Dermis blood vessel endothelial cell (primary cell): ENCODE results near the gene PTPRE. TPM values are rescaled to one million over a fixed set of nuclear protein-coding genes. Genes with fewer than 3 reads are reported as not detected.

Experiments
- DNase-seq: peaks from one replicate; pipeline ENCODE4 v3.0.0; 2010
- total RNA-seq: library from RNA; depleted of rRNA; stranded (reverse); fragments of >200 nt; gene quantifications from 2 replicates; pipeline ENCODE4 v1.2.3, GENCODE V29; 2014

PTPRE gene, protein sequence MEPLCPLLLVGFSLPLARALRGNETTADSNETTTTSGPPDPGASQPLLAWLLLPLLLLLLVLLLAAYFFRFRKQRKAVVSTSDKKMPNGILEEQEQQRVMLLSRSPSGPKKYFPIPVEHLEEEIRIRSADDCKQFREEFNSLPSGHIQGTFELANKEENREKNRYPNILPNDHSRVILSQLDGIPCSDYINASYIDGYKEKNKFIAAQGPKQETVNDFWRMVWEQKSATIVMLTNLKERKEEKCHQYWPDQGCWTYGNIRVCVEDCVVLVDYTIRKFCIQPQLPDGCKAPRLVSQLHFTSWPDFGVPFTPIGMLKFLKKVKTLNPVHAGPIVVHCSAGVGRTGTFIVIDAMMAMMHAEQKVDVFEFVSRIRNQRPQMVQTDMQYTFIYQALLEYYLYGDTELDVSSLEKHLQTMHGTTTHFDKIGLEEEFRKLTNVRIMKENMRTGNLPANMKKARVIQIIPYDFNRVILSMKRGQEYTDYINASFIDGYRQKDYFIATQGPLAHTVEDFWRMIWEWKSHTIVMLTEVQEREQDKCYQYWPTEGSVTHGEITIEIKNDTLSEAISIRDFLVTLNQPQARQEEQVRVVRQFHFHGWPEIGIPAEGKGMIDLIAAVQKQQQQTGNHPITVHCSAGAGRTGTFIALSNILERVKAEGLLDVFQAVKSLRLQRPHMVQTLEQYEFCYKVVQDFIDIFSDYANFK
- total RNA-seq: 178 and 216 TPM in 2 replicates

DNA sequence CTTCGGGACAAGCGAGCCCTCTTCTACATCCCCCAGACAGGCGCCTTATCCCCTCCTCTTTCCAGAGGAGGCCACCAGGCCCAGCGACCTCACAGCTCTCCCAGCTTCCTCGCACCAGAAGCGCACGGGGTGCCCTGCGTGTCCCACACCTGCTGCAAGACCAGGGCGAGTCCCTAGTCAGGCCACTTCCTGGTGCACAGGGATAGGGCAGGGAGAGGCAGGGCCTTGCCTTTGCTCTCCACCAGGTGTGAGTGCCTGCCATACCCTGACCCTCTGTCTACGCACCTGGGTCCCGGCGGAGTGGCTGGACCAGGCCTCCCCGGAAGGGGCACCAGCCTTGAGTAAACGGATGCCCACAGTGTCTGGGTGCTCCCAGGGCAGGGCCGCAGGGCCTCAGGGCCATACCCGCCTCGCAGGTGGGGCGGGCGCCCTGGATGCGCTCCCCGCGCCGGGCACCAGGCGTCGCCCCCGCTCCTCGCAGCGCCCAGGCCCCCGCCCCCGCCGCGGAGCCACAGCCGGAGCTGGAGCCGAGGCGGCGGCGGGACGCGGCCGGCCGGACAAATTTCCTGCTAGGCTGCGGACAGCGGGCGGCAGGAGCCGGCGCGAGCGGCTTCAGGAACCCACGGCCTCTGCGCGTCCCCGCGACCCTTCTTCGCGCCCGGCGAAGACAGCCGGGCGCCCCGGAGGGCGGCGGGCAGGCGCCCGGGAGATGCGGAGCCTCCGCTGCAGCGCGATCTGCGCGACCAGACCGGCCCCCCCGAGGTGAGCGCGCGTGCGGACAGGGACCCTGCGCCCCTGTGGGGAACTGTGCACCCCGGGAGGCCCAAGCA, at the start of gene PTPRE:
PTPRE (plus strand) TSS at position 556 of the 830 bp plus-strand sequence. CDS start 133,779 bp downstream, outside the sequence.
- peak; percentile 88 for DNase-seq

DNA sequence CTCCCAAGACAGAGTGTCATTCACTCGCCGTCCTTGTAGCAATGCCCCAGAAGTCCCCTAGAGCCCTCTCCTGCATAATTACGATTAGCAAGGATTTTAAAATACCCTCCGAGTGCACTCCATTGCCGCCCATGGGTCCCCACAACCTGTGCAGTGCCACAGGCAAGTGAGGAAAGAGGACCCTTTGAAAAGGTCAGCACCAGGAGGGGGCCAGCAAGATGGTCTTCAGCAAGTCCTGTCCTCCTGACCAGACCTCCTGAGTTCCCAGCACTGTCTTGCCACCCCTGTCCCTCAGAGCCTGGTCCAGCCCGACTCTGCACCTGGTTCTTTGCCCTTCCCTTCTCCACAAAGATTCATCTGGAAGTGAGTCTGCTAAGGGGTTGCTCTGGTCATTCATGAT, 46.3 kb upstream of the PTPRE start:
- no peak for DNase-seq

DNA sequence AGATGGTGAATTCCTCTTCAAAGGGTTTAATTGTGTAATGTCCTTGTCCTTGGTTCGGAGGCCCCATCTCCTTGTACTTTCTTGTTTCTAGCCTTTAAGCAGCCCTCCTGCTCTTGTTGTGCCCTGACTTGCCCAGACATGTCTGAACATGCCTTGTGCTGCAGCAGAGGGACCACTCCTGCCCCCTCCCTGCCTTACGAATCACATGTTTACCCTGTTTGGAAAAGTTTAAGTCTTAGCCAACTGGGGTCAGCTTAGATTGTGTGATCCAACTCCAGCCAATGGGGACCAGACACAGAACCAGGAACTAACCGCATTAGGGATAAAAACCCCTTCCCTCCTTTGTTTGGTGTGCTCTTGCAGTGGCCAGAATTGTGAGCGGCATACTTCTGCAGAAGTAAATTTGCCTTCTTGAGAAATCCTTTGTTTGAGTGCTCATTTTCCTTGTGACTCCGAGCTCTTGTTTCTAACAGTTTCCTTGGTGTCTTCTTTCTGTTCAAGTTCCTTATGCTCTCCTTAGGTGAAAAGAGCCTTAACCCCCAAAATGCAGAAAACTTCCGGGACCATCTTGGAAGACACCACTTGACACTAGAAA, 43.6 kb upstream of the PTPRE start:
- no peak for DNase-seq

DNA sequence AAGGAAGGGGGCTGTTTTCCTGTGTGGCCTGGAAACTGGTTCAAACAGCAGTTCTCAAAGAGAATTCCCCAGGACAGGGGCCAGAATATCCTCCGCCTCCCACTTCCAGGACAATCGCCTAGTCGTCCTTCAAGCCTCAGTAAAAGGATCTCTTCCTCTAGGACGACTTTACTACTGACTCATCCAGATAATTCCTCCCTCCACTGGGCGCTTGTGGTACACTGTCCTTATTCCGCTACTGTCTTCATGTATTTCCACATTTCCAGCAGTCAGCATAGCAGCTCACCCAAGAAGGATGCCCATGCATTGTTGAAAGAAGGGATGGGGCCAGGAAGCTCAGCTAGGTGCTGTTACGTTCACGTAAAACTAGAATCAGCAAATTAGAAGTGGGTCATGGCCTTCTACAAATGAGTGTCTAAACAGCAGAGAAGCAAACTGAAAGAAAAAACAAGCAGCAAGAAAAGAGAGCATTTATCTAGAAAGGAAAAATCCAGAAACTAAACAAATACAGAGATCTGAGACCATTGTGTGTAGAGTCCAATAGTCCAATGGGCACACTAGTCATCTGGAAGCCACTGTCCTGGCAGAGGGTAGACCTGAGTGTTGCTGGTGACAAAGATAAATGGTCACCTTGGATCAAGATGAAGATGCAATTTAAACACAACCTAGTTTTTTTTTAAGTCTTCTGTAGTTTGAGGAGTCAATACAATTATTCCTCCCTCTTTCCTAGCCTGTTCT, 40.5 kb upstream of the PTPRE start:
- DNase-seq: no peak

DNA sequence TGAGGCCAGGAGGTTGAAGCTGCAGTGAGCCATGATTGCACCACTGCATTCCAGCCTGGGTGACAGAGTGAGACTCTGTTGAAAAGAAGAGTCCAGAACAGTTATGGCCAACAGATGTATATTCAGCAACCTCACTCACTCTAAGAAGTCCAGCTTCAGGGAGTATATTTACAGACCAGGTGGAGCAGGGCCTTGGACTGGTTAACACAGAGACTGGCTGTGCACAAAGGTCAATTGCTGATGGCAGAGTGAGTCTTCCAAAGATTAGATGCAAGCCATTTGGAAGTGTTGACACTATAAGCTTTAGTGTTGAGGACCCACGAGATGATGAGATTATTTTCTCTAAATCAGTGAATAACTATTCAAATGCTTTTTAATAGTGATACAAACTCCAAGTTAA, 39.1 kb upstream of the PTPRE start:
- DNase-seq: no peak

DNA sequence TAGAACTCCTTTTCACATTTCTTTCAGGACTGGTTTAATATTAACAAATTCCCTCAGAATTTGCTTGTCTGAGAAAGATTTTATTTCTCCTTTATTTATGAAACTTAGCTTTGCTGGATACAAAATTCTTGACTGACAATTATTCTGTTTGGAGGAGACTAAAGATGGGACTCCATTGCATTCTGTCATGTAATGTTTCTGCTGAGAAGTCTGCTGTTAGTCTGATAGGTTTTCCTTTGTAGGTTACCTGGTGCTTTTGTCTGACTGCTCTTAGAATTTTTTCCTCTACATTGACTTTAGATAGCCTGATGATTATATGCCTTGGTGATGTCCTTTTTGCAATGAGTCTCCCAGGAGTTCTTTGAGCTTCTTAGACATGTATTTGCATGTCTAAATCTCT, 37.6 kb upstream of the PTPRE start:
- DNase-seq: no peak

DNA sequence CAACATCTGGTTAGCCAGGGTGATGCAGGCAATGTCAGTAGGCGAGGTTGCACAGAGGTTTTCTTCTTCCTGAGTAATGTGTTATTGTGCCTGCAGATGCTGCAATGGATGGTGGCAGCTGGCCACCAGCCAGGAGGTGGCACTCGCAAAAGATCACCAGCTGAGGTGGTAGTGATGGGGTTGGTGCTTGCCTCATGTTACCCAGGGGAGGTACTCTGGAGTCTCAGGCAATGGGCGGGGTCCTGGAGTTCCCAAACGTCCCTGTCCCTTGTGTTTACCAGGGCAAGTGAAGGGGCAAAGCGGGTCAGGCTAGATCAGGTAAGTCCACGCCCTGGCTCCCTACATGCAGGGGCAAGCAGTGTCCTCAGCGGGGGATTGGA, 35.3 kb upstream of the PTPRE start:
- no peak for DNase-seq

DNA sequence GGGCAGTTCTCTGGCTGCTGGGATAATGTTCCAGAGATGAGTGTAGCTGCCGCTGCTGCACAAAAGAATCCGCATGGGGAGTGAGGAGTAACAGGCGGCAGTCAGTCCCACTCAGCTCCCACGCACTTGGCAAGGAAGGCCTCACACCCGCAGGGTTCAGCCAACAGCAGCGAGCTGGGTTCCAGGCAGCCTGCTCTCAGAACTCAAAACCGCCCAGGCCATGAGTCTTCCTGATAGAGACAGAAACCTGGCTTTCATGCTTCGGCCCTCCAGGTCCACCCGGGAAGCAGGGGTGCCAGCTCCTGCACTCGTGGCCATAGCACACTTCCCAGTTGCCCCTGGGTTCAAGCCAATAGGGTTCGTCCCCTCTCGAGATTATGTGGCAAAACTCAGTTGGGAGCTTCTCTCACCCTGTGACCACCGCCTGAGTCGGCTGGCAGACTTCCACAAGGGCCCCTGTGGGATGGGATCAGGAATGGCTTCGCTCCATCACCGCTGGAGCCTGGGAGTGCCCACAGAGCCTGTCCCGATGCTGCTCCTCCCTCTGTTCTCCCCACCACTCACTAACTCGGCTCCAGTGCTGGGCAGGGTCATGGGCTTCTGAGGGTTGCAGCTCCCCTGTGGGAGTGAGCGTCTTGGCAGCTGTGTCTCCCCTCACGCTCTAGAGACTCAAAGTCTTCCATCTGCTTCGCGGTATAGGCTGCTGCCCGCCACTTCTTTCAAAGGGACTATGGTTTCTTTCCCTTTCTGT, 34.7 kb upstream of the PTPRE start:
- peak; percentile 30 for DNase-seq

DNA sequence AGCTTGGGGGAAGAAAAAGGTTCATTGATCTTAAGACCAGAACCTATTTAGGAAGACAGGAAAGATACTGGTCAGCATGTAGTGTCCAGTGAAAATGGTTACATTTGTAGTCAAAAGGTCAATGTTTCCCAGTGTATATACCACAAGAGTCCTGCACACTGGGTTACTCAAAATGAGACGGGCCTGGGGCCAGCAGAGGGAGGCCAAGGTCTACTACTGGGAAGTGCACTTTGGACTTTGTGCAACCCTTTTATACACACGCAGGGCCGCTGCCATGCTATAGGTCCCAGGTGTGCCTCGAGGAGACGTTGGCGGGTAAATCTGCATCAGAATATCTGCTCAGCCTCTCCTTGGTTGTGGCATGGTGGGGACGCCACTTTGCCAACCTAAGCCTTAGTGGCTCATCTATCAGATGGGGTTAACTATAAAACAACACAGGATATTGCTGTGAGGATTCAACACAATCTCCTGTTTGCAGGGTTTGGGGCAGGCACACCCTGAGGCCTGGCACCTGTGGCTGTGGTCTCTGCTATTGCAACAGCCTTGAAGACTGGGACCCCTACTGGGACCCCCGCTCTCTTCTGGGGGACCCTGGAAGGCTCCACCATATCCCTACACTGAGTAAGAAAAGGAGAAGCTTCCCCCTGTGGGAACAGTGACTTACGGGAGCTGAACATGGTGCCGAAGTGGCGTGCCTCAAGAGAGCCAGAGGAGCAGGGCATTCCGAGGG, 33.9 kb upstream of the PTPRE start:
- DNase-seq: peak; percentile 50

DNA sequence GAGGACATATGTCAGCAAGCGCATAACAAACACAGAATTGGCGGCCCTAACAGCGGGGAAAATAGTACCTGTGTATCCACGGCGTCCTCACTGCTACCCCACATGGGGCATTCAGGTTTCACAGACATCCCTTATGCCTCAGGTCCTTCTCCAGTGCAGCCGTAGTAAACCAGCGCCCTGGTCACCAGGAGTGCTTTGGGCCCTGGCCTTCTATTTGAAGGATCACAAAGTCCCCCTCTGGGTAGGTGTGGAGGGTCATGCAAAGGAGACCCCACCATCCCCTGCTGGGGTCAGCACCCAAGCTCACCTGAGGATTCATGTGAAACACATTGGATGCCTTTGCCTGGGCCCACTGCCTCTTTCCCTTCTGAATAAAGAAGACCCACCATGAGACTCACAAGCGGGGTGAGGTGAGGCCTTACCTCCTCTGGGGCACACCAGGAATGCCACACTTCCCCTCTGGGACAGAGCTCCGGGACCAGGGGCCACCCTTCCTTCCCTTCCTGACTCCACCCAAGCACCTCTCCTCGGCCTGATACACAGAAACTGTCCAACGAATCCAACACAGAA, 32.9 kb upstream of the PTPRE start:
- DNase-seq: no peak

DNA sequence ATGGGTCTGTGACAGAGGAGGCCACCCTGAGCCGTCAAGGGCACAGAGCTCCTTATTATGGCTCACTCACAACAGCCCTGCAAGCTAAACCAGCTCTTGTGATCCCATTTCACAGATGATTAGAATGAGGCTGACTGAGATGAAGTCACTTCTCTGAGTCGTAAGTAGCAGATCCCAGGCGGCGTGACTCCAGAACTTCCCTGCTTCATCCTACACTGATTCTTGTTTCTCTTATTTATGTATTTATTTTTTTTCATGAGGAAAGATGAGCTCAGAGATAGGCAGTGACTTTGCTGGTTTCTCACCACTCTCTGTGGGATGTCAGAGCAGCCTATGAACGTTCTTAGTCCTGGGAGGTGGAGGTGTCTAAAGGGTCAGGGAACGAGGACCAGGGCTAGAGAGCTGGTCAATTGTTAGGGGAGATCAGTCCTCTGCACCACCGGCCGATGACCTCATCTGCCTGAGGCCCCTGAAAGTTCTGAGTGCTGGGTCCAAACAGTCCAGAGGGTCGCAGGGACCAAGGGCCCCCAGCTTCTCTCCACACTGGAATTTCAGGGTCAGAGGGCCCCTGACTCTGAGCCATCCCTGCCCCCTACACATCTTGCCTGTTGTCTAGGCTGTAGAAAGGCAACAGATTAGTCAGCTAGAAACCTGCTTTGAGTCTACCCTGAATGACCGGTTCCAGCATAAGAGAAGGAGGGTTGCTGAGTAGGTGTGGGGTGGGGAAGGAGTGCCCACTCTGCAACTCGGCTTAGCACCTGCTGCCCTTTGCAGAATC, 32.0 kb upstream of the PTPRE start:
- no peak for DNase-seq

DNA sequence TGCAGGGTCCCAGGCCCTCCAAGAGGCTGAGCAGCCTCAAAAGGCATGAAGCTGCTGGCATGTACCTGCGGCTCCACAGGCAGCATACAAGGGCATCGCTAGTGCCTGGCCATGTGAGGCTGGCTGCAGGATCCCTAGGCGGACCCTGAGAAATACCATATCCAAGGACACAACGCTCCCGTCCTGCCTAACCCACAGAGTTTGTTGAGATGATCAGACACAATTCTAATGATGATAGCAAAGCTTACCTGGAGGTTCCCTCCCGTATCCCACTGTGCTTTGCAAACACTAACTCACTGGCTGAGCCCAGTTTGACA, 31.5 kb upstream of the PTPRE start:
- no peak for DNase-seq

DNA sequence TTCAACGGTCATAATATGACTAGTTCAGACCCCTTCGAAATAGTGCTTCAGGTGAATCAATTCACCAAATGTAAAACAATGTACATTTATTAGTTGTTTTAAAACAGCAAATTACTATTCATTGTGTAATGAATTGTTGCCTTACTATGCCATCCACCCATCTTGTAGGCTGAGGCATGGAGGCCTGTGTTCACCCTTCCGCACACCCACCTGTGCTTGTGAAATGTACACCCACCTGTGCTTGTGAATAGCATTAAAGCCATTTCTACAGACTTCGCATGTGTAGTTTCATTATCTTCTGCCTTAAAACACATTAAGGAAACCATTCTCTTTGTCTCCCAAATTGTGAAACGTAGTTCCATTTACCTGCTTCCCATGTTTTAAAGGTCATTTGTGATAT, 31.0 kb upstream of the PTPRE start:
- DNase-seq: no peak

DNA sequence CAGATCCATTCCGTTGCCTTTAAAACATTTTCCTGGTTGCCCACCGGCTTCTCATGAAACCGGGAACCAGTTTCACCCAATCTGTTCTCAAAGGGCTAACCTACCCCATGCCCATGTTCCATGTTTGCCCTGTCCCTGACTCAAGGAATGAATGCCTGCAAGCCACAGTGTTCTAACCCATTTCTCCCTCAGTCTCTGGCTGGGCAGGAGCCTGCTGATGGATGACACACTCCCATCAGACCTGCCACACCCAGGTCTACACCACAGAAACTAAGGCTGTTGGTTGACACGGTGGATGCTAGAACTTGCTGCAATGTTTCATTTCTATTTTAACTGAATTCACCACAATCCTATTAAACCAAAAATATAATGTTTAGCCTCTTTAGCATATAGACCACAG, 29.8 kb upstream of the PTPRE start:
- DNase-seq: no peak

DNA sequence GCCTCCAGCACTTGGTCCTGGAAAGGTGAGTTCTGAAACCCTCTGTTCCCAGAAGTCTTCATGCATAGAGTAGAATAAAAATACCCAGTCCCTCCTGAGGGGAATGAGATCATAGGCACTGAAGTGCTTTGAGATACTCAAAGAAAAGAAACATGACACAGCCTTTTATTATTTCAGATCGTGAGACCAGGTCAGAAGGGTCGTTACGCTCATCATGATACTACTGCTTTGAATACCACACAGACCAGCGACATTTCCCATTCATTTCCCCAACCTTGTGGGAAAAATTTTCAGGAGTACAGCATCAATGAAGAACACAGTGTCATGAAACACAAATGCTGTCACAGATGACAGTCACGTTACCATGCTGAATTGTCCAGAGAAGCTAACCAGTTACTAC, 29.2 kb upstream of the PTPRE start:
- DNase-seq: peak; percentile 48

DNA sequence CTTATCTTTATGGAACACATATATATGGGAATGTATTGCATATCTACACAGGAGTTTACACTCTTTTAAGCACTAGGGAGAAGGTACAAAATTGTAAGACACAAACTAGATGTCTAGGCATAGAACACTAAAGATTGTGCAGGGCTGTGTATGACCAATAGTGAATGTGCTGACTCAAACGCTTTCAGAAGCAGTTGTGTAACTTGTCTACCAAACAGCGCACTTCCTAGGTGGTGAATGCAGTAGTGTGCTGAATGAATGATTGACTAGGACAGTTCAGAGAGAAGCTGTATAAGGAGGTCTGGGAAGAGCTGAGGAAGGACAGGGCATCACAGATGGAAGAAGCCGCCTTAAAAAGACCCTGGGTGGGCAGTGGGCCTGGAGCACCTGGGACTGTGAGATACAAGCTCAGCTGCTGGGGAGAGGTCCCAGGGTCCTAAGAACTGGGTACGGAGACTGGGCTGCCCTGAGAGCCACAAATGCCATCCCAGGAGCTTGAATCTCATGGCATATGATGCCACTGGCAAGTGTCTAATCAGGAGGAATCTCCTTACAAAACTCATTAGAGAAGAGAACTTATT, 28.3 kb upstream of the PTPRE start:
- DNase-seq: no peak

DNA sequence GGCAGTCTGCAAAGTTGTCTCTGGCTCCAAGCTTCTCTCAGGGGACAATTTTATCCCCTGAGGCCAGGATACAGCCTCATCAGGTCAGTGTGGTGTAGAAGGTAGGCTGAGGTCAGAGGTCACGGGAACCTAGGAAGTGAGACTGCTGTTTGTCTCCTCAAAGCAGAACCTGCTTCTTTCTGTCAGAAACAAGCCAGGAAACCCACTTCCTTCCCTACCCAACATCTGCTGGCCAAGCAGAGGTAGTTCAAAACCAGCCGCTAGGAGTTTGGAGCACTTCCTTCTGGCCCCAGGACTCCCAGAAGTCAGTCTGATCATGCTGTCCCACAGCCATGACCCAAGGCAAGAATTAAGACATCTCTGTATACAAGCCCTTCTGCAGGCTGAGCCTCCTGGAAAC, 26.3 kb upstream of the PTPRE start:
- peak; percentile 36 for DNase-seq

DNA sequence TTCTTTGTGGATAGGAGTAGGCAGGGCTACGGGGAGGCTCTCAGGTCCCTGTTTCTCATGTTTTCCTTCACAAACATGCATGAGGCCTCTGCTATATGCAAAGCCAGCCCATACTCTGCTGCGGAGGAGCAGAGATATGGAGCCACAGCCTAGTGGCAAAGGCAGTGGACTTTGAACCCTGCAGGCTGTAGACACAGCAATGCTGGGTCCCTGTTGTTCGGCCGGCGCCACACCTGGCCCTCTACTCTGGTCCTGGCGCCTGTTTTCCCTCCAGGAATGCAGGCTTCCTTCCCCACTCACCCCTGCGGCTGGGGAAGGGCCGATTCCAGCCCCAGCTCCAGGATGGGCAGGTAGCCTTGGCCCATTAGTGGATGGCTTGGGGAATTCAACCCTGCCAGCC, 25.6 kb upstream of the PTPRE start:
- no peak for DNase-seq

DNA sequence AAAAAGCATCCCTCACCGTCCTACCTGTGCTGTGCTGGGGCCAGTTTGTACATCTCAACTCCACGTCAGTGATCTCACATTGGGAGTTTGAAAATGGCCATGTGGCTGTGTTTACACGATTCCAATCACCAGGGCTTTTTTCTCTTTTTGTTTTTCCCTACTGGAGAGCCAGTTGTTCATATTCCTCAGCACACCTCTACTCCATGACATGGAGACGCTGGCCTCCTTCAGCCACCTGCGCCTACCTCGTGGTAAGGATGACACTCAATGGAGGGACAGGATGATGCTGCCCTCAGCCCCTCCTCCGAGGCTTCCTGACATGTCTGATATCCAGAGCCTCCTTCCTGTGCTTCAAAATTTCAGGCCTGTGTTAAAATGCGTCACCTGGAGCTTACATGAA, 24.5 kb upstream of the PTPRE start:
- DNase-seq: no peak
